ENCODE data around the gene PAQR4.

DNA sequence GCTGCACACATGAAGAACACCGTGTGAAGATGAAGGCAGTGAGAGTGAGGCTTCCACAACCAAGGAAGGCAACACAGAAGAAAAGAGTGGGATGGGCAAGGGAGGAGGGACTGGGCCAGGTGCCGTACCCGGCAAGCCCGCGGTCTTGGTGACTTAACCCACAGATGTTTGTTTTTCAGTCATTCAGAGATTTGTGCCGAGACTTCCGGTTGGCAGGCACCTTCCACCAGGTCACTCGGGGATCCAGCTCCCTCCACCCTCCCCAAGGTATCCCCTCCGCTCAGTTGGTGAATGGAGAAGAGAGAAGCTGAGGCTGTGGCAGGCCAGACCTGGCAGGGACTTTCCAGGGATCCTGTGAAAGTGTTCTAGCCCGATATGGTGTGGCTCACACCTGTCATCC is 9.9 kb upstream of the PAQR4 start:
- TF ChIP-seq GATA2 (IDR thresholded peaks at IDR 0.05; ENCODE audit: low read depth, low read length) (no peak), GATA3 (IDR thresholded peaks at IDR 0.05; ENCODE audit: low read depth, low read length) (no peak)
